Muscle of arm (tissue), 12 donors: ENCODE data around the gene IL4R. TPM values are rescaled to one million over a fixed set of nuclear protein-coding genes. Genes with fewer than 3 reads are reported as not detected.
"Not testable (repeated sequence)": the region's sequence is repeated elsewhere in the genome, so short reads cannot be mapped to it uniquely, and the experiment has no call there.

Source experiments
- DNase-seq: peaks from one replicate; pipeline ENCODE4 v3.0.0-alpha.2; 2013
- polyA plus RNA-seq, 12 donors: library from polyadenylated mRNA; unstranded; fragments of 120-200 nt; gene quantifications; one replicate each; pipeline ENCODE4 v1.2.1, GENCODE V29; 2013; ENCODE audit not compliant: insufficient read length in 12 of 12

IL4R gene
- polyA plus RNA-seq, 12 donors: 8.6 to 39.4 (median 13.2) TPM; not detected in 1

- no peak for DNase-seq
These were observed 64.1 kb downstream of the IL4R start for GRCh38 chr16:27377666-27378485.

- no peak for DNase-seq
These were observed 65.2 kb downstream of the IL4R start for GRCh38 chr16:27378871-27379481.

- DNase-seq: no peak
These were observed 66.1 kb downstream of the IL4R start for GRCh38 chr16:27379919-27380318.

GRCh38 chr16:27381236-27381635, 67.5 kb downstream of the IL4R start:
- DNase-seq: no peak

- no peak for DNase-seq
These were observed 68.4 kb downstream of the IL4R start for GRCh38 chr16:27381974-27382855.

GRCh38 chr16:27383556-27384243, 69.9 kb downstream of the IL4R start:
- DNase-seq: no peak

GRCh38 chr16:27384425-27384824, 70.7 kb downstream of the IL4R start:
- DNase-seq: no peak

- no peak for DNase-seq
These were observed 71.6 kb downstream of the IL4R start for GRCh38 chr16:27385398-27385797.

- DNase-seq: no peak
These were observed 72.9 kb downstream of the IL4R start for GRCh38 chr16:27386674-27387073.

- DNase-seq: no peak
These were observed 74.0 kb downstream of the IL4R start for GRCh38 chr16:27387724-27388123.

GRCh38 chr16:27389272-27389961, 75.6 kb downstream of the IL4R start:
- DNase-seq: no peak

GRCh38 chr16:27390151-27390550, 76.4 kb downstream of the IL4R start:
- no peak for DNase-seq

GRCh38 chr16:27392671-27393070, 78.9 kb downstream of the IL4R start:
- no peak for DNase-seq

GRCh38 chr16:27394516-27394915, 80.7 kb downstream of the IL4R start:
- DNase-seq: no peak

GRCh38 chr16:27398341-27398893, 84.6 kb downstream of the IL4R start:
- not testable (repeated sequence) for DNase-seq

- DNase-seq: no peak
These were observed 85.4 kb downstream of the IL4R start for GRCh38 chr16:27398894-27399853.

GRCh38 chr16:27399969-27400368, 86.2 kb downstream of the IL4R start:
- no peak for DNase-seq

- no peak for DNase-seq
These were observed 87.2 kb downstream of the IL4R start for GRCh38 chr16:27400751-27401620.
